HG02970 (cell line): ENCODE measurements around the gene SUOX.

Experiments
- ATAC-seq: cut with Tn5 transposase; IDR thresholded peaks from one replicate; pipeline ENCODE4 v1.9.1; 2021; ENCODE audit warnings: mild to moderate bottlenecking, moderate library complexity, moderate number of reproducible peaks; ENCODE audit not compliant: unreplicated experiment, low FRiP score

Gene SUOX

DNA sequence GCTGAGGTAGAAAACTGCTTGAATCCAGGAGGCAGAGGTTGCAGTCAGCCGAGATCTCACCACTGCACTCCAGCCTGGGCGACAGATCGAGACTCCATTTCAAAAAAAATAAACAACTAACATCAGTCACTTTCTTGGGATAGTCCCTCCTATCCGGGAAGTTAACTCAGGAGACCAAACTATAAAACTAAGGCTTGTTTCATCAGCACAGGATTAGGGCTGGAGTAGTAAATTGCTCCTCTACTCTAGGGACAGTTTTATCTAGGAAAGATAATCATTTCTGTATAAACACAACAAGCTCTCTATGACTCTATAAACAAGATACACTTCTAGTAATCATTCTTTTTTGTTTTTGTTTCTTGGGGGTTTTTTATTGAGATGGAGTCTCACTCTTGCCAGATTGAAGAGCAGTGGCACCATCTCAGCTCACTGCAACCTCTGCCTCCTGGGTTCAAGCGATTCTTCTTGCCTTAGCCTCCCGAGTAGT, 56.4 kb downstream of the SUOX start:
- ATAC-seq: no peak
